ENCODE data around the gene TUBB6.

DNA sequence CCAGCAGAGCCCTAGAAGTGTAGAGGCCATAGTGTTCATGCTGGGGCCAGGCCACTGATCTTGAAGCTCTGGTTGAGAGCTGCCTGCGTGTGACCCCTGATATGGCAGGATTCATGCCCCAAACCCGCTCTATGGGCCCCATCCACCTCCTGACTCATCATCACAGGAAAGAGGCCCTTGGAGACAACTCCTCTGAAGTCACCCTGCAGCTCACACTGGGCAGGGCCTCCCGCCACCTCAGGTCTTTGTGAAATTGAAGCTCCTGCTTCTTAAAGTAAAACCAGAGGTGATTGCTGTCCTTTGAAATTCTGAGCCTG, 12.0 kb upstream of the TUBB6 start:
- TF ChIP-seq, protein P1, sequence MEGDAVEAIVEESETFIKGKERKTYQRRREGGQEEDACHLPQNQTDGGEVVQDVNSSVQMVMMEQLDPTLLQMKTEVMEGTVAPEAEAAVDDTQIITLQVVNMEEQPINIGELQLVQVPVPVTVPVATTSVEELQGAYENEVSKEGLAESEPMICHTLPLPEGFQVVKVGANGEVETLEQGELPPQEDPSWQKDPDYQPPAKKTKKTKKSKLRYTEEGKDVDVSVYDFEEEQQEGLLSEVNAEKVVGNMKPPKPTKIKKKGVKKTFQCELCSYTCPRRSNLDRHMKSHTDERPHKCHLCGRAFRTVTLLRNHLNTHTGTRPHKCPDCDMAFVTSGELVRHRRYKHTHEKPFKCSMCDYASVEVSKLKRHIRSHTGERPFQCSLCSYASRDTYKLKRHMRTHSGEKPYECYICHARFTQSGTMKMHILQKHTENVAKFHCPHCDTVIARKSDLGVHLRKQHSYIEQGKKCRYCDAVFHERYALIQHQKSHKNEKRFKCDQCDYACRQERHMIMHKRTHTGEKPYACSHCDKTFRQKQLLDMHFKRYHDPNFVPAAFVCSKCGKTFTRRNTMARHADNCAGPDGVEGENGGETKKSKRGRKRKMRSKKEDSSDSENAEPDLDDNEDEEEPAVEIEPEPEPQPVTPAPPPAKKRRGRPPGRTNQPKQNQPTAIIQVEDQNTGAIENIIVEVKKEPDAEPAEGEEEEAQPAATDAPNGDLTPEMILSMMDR (IDR thresholded peaks at IDR 0.05; ENCODE audit: low read depth, low read length): no peak
- TF ChIP-seq EZH2phosphoT487 (IDR thresholded peaks at IDR 0.05; ENCODE audit: low read depth): no peak

Data from OCI-LY3 (cell line).